GM12872 (cell line): ENCODE results near the gene HS1BP3.

Source experiments
- TF ChIP-seq, protein P1 (sequence below): IDR thresholded peaks from 3 replicates; pipeline ENCODE4 v1.5.1; 2011; ENCODE audit warnings: low read depth, mild to moderate bottlenecking, low read length, moderate library complexity; ENCODE audit not compliant: insufficient read depth

HS1BP3 gene

DNA sequence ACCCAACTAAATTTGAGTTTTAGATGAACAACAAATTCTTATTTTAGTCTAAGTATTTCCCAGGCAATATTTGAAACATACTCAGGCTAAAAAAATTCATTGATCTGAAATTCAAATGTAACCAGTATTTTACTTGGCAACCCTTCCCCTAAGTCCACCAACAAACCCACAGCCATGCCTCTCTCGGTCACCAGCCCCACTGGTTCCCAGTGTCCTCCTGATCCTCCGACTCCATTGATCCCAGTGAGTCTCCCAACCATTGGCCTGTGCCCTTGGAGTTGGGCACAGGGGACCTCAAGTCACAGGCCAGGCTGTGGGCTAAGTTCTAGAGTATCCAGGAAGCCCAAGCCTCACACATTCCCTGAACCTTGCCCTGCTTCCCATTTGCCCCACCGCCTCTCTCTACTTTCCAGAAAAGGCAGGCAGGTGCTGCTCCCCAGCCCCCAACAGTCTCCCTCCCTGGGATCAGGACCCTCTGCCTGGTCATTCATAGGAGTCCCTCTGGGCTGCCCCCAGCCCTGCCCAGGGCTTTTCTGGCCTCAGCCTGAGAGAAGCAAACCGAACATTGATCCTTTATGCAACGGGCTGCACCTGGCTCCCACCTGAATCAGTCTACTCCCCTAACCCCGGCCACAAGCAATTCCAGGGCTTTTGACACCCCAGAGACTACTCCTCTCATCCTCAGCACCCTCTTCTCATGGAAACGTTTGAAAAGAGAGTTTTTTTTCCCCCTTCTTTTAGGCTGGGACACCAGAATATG, 81.3 kb downstream of the HS1BP3 start:
- TF ChIP-seq, protein P1, sequence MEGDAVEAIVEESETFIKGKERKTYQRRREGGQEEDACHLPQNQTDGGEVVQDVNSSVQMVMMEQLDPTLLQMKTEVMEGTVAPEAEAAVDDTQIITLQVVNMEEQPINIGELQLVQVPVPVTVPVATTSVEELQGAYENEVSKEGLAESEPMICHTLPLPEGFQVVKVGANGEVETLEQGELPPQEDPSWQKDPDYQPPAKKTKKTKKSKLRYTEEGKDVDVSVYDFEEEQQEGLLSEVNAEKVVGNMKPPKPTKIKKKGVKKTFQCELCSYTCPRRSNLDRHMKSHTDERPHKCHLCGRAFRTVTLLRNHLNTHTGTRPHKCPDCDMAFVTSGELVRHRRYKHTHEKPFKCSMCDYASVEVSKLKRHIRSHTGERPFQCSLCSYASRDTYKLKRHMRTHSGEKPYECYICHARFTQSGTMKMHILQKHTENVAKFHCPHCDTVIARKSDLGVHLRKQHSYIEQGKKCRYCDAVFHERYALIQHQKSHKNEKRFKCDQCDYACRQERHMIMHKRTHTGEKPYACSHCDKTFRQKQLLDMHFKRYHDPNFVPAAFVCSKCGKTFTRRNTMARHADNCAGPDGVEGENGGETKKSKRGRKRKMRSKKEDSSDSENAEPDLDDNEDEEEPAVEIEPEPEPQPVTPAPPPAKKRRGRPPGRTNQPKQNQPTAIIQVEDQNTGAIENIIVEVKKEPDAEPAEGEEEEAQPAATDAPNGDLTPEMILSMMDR: no peak

DNA sequence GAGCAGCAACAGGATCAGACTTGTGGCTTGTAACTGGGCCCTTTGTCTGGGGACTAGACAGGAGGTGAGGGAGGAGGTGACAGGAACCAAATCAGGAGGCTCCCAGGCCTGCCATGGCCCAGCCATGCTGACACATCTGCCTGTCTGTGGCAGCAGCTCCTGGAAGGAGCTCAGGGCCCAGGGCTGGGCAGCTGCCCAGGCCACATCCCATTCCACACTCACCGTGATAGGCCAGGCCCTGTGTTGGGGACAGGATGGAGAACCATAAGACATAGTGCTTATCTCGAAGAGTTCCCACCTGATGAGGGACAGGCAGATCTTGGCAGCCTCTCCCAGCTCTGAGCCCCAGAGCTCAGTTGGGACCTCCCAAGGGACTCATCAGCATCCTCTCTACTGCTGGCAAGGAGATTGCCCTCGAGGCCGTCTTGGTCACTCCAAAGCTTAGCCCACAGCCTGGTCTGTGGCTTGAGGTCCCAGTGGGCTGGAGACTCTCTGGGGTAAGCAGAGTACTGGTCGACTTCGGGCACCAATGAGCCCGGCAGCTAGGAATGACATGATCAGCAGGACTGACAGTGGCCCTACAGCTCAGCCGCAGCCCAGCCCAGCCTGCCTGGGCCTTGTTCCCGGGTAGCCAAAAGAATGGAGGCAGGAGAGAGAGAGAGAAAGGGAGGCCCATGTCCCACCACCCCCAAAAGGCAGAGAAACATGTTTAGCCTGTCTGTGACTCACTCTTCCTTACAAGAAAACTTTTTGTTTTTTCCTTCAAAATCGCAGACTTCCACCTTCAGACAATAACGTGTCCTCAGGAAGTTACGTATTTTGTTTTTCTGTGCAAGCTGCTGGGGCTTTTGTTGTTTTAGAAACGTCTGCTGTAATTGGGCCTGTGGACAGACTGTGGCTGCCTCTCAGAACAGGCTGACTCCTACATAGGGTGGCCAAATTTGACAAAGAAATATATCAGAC, 82.1 kb downstream of the HS1BP3 start:
- TF ChIP-seq, protein P1: no peak

DNA sequence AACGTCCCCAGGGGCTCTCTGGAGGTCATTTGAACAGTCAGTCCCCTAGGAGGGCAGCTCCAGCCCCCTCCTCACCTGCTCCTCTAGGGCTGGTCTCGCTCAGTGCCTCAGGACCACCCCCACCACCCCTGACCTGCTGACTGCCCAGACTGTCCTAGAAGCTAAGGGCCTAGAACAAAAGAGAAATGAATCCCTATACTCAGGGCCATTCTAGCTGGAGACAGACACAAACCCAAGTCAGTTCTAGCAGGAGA, 83.0 kb downstream of the HS1BP3 start:
- TF ChIP-seq, protein P1: no peak
